Caco-2 (cell line): ENCODE results near the gene IL1F10. TPM values are rescaled to one million over a fixed set of nuclear protein-coding genes. Genes with fewer than 3 reads are reported as not detected.

Source experiments
- BruUV-seq: library from RNA; stranded (reverse); fragments of 400-500 nt; replicated peaks from 2 replicates; lab custom pipeline; 2021; lab: Mats Ljungman, UMichigan
- CTCF ChIA-PET: fragments of 300-600 bp; sonication (Branson Sonifier 250); formaldehyde crosslinking; loops from one replicate; lab custom pipeline; 2022; ENCODE audit warnings: antibody characterized with exemption; lab: Charles Lee
- POLR2A ChIA-PET: fragments of 300-600 bp; sonication (Branson Sonifier 250); formaldehyde crosslinking; loops from one replicate; lab custom pipeline; 2022; ENCODE audit warnings: antibody characterized with exemption; lab: Charles Lee
- DNase-seq, 2 experiments: peaks; one replicate each; pipeline versions ENCODE4 v3.0.0 to v3.0.0-alpha.2; 2020 to 2022
- H3K27me3 ChIP-seq: replicated peaks from 2 replicates; pipeline ENCODE4 v1.6.0; 2011; ENCODE audit warnings: low read length; ENCODE audit not compliant: control insufficient read depth, insufficient read depth
- H3K36me3 ChIP-seq: 2 replicates; pipeline ENCODE4 v1.5.1; 2011; ENCODE audit warnings: low read length; ENCODE audit not compliant: control insufficient read depth, insufficient read depth
- H3K4me1 ChIP-seq: fragments of 250-450 bp; sonication (Bioruptor Pico); 2 replicates; pipeline ENCODE4 v1.5.1; 2020; ENCODE audit warnings: mild to moderate bottlenecking
- H3K4me3 ChIP-seq: 2 replicates; pipeline ENCODE4 v1.5.1; 2011; ENCODE audit warnings: low read depth, mild to moderate bottlenecking, control low read depth, low read length
- H3K9me3 ChIP-seq: fragments of 250-450 bp; sonication (Bioruptor Pico); 2 replicates; pipeline ENCODE4 v1.5.1; 2020; ENCODE audit warnings: mild to moderate bottlenecking, moderate library complexity
- H3K27ac Mint-ChIP-seq: one replicate; pipeline ENCODE4 v1.8.0; 2022; ENCODE audit warnings: mixed read lengths; ENCODE audit not compliant: unreplicated experiment
- H3K27me3 Mint-ChIP-seq: one replicate; pipeline ENCODE4 v1.8.0; 2022; ENCODE audit warnings: mixed read lengths; ENCODE audit not compliant: insufficient read depth, unreplicated experiment
- H3K36me3 Mint-ChIP-seq: one replicate; pipeline ENCODE4 v1.8.0; 2022; ENCODE audit warnings: mild to moderate bottlenecking, mixed read lengths; ENCODE audit not compliant: insufficient read depth, unreplicated experiment
- H3K4me1 Mint-ChIP-seq: one replicate; pipeline ENCODE4 v1.8.0; 2022; ENCODE audit warnings: low read depth, mixed read lengths; ENCODE audit not compliant: unreplicated experiment
- H3K4me3 Mint-ChIP-seq: one replicate; pipeline ENCODE4 v1.8.0; 2022; ENCODE audit warnings: mild to moderate bottlenecking, moderate library complexity, mixed read lengths; ENCODE audit not compliant: unreplicated experiment
- H3K9me3 Mint-ChIP-seq: one replicate; pipeline ENCODE4 v1.8.0; 2022; ENCODE audit warnings: mixed read lengths; ENCODE audit not compliant: unreplicated experiment
- CTCF ChIP-seq, 2 experiments: fragments of 200-600 bp in 1 of 2; IDR thresholded peaks; 1 replicate in 1 of 2; 2 replicates in 1 of 2; pipeline versions ENCODE4 v1.5.1 to v1.8.0; 2011 to 2022; ENCODE audit warnings: antibody characterized with exemption in 1 of 2, control low read depth in 1 of 2, inconsistent platforms in 1 of 2, low read depth in 1 of 2, low read length in 1 of 2, mild to moderate bottlenecking in 1 of 2, moderate library complexity in 1 of 2; ENCODE audit not compliant: insufficient read depth in 1 of 2, severe bottlenecking in 1 of 2, unreplicated experiment in 1 of 2
- intact Hi-C: fragments of 100-400 bp; cut with micrococcal nuclease; formaldehyde crosslinking; loops from one replicate; pipeline ENCODE4 v1.10.0; 2022; ENCODE audit not compliant: unreplicated experiment
- total RNA-seq: library from RNA; stranded (reverse); gene quantifications from 2 replicates; pipeline ENCODE4 v1.2.3, GENCODE V29; 2022

IL1F10 gene
- total RNA-seq, 1 experiment from 2014 or later: not detected

GRCh38 chr2:113072584-113072983 lies 4.8 kb downstream of the IL1F10 start:
- Mint-ChIP-seq H3K4me3 (no peak overlapping the region), H3K27me3 (no peaks in the 10 kb centered on the region), H3K4me1 (peaks cover 21% of the 10 kb centered on the region), H3K9me3 (no peaks in the 10 kb centered on the region), H3K36me3 (no peaks in the 10 kb centered on the region), H3K27ac (no peak overlapping the region)
- POLR2A ChIA-PET: no interaction called here
- Histone ChIP-seq H3K36me3 (no peaks in the 10 kb centered on the region), H3K4me1 (peaks cover 29% of the 10 kb centered on the region), H3K9me3 (0 out of 2 replicates have a peak, but pooled peaks cover 4% of the 10 kb centered on the region), H3K4me3 (no peak overlapping the region), H3K27me3 (no peaks in the 10 kb centered on the region)
- CTCF ChIA-PET: no interaction called here
- BruUV-seq: no TSS peak
- no peak for TF ChIP-seq CTCF (IDR thresholded peaks at IDR 0.05; ENCODE audit: insufficient read depth in 1 of 2, low read depth in 1 of 2, low read length in 1 of 2, severe bottlenecking in 1 of 2, unreplicated experiment in 1 of 2)
- DNase-seq: no peak
- intact Hi-C loops: no loop called here

- no peak for DNase-seq
- no peaks in the 10 kb centered on the region for H3K27me3 ChIP-seq
- Mint-ChIP-seq H3K36me3 (no peaks in the 10 kb centered on the region), H3K4me3 (no peak overlapping the region), H3K27ac (no peak overlapping the region), H3K4me1 (peaks cover 14% of the 10 kb centered on the region), H3K27me3 (no peaks in the 10 kb centered on the region), H3K9me3 (no peaks in the 10 kb centered on the region)
- ChIA-PET CTCF (interaction anchor here (0.6 kb wide), 1 partner anchor 62 kb away, joined by 3 read pairs; no protein-coding TSS in a partner anchor), POLR2A (no interaction called here)
- TF ChIP-seq CTCF (IDR thresholded peaks at IDR 0.05; ENCODE audit: insufficient read depth in 1 of 2, low read depth in 1 of 2, low read length in 1 of 2, severe bottlenecking in 1 of 2, unreplicated experiment in 1 of 2): no peak
- no peak overlapping the region for H3K4me3 ChIP-seq
- BruUV-seq: no TSS peak
- H3K9me3 ChIP-seq: 0 out of 2 replicates have a peak, but pooled peaks cover 4% of the 10 kb centered on the region
- H3K4me1 ChIP-seq: peaks cover 21% of the 10 kb centered on the region
- intact Hi-C loops: no loop called here
- H3K36me3 ChIP-seq: no peaks in the 10 kb centered on the region
Measured at GRCh38 chr2:113073325-113073834, 5.6 kb downstream of the IL1F10 start.

- TF ChIP-seq CTCF (IDR thresholded peaks at IDR 0.05; ENCODE audit: insufficient read depth in 1 of 2, low read depth in 1 of 2, low read length in 1 of 2, severe bottlenecking in 1 of 2, unreplicated experiment in 1 of 2): no peak
- POLR2A ChIA-PET: no interaction called here
- BruUV-seq: no TSS peak
- no peaks in the 10 kb centered on the region for H3K9me3 ChIP-seq
- H3K4me3 ChIP-seq: no peak overlapping the region
- no peaks in the 10 kb centered on the region for H3K36me3 ChIP-seq
- intact Hi-C loops: no loop called here
- no peak overlapping the region for H3K27ac Mint-ChIP-seq
- no peaks in the 10 kb centered on the region for H3K27me3 ChIP-seq
- no peaks in the 10 kb centered on the region for H3K27me3 Mint-ChIP-seq
- no peaks in the 10 kb centered on the region for H3K36me3 Mint-ChIP-seq
- CTCF ChIA-PET: no interaction called here
- H3K9me3 Mint-ChIP-seq: no peaks in the 10 kb centered on the region
- DNase-seq: no peak
- no peak overlapping the region for H3K4me3 Mint-ChIP-seq
- H3K4me1 ChIP-seq: peaks cover 5% of the 10 kb centered on the region
- peaks cover 2% of the 10 kb centered on the region for H3K4me1 Mint-ChIP-seq
Measured at GRCh38 chr2:113075030-113075429, 7.3 kb downstream of the IL1F10 start.
